Ascending aorta (tissue), 2 donors: ENCODE measurements around the gene HIF3A. TPM values are rescaled to one million over a fixed set of nuclear protein-coding genes. Genes with fewer than 3 reads are reported as not detected.
A peak's percentile ranks its signal among the peaks of the same experiment; 100 is the strongest.

ENCODE experiments used
- DNase-seq, 2 donors: peaks; one replicate each; pipeline ENCODE4 v3.0.0-alpha.2; 2019; ENCODE audit warnings: low spot score in 2 of 2
- H3K27ac ChIP-seq, 2 donors: fragments of 200-600 bp; sonication (generic); one replicate each; pipeline ENCODE4 v1.5.1; 2016 to 2017; ENCODE audit warnings: mild to moderate bottlenecking in 1 of 2
- H3K27me3 ChIP-seq: fragments of 200-600 bp; sonication (generic); one replicate; pipeline ENCODE4 v1.5.1; 2017
- H3K36me3 ChIP-seq, 2 donors: fragments of 200-600 bp; sonication (generic); one replicate each; pipeline ENCODE4 v1.5.1; 2016
- H3K4me1 ChIP-seq, 2 donors: fragments of 200-600 bp; sonication (generic); one replicate each; pipeline ENCODE4 v1.5.1; 2016 to 2017; ENCODE audit warnings: mild to moderate bottlenecking in 1 of 2
- H3K4me3 ChIP-seq, 2 donors: fragments of 200-600 bp; sonication (generic); one replicate each; pipeline ENCODE4 v1.5.1; 2016 to 2017; ENCODE audit warnings: mild to moderate bottlenecking in 1 of 2
- H3K9me3 ChIP-seq, 2 donors: fragments of 200-600 bp; sonication (generic); one replicate each; pipeline ENCODE4 v1.5.1; 2016
- intact Hi-C: fragments of 100-400 bp; cut with DNase I; formaldehyde crosslinking; loops from one replicate; pipeline ENCODE4 v1.15.1; 2023
- total RNA-seq: library from RNA; depleted of rRNA; stranded (reverse); fragments of >200 nt; gene quantifications from one replicate; pipeline ENCODE4 v1.1.0, GENCODE V29; 2016
- TF ChIP-seq, protein P1 (sequence below), 3 experiments: fragments of 200-600 bp in 2 of 3; fragments of 450-650 bp in 1 of 3; sonication (generic) in 2 of 3; IDR thresholded peaks; one replicate each; pipeline ENCODE4 v1.5.1; 2016 to 2019; ENCODE audit warnings: antibody characterized with exemption in 3 of 3, mild to moderate bottlenecking in 1 of 3, moderate library complexity in 1 of 3

HIF3A gene
- total RNA-seq, 1 donor from 2014 or later, result 591 TPM

DNA sequence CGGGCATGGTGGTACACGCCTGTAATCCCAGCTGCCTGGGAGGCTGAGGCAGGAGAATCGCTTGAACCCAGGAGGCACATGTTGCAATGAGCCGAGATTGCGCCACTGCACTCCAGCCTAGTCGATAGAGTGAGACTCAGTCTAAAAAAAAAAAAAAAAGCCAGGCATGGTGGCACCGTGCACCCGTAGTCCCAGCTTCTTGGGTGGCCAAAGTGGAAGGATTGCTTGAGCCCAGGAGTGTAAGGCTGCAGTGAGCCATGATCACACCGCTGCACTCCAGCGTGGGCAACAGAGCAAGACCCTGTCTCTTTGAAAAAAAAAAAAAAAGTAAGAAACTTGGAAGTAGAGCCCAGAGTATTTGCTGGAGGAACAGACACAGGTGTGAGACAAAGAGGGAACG lies 88.8 kb downstream of the HIF3A start:
- Histone ChIP-seq H3K4me3 (no peak overlapping the region), H3K9me3 (no peaks in the 10 kb centered on the region), H3K36me3 (peaks cover 59 to 92% of the 10 kb centered on the region in 2 donors), H3K27me3 (no peaks in the 10 kb centered on the region), H3K4me1 (no peaks in the 10 kb centered on the region), H3K27ac (no peak overlapping the region)
- intact Hi-C loops, result no loop called here
- DNase-seq, result peak in 1 of 2 donors; percentile 37
- TF ChIP-seq, protein P1, sequence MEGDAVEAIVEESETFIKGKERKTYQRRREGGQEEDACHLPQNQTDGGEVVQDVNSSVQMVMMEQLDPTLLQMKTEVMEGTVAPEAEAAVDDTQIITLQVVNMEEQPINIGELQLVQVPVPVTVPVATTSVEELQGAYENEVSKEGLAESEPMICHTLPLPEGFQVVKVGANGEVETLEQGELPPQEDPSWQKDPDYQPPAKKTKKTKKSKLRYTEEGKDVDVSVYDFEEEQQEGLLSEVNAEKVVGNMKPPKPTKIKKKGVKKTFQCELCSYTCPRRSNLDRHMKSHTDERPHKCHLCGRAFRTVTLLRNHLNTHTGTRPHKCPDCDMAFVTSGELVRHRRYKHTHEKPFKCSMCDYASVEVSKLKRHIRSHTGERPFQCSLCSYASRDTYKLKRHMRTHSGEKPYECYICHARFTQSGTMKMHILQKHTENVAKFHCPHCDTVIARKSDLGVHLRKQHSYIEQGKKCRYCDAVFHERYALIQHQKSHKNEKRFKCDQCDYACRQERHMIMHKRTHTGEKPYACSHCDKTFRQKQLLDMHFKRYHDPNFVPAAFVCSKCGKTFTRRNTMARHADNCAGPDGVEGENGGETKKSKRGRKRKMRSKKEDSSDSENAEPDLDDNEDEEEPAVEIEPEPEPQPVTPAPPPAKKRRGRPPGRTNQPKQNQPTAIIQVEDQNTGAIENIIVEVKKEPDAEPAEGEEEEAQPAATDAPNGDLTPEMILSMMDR (IDR thresholded peaks at IDR 0.05), result no peak

- intact Hi-C loops, result no loop called here
- peaks cover 64 to 94% of the 10 kb centered on the region in 2 donors for H3K36me3 ChIP-seq
- H3K27me3 ChIP-seq, result no peaks in the 10 kb centered on the region
- no peaks in the 10 kb centered on the region for H3K9me3 ChIP-seq
- H3K4me3 ChIP-seq, result no peak overlapping the region
- TF ChIP-seq, protein P1 (IDR thresholded peaks at IDR 0.05), result no peak
- DNase-seq, result peak in 1 of 2 donors; percentile 52
- H3K27ac ChIP-seq, result no peak overlapping the region
- no peaks in the 10 kb centered on the region for H3K4me1 ChIP-seq
These were observed 89.3 kb downstream of the HIF3A start for GRCh38 chr19:46386151-46386550.

GRCh38 chr19:46386996-46387712 lies 90.3 kb downstream of the HIF3A start:
- peak in 1 of 2 donors; percentile 37 for DNase-seq
- TF ChIP-seq, protein P1 (IDR thresholded peaks at IDR 0.05), result no peak
- Histone ChIP-seq H3K4me3 (no peak overlapping the region), H3K9me3 (no peaks in the 10 kb centered on the region), H3K27ac (no peak overlapping the region), H3K4me1 (peaks cover 0 to 8% of the 10 kb centered on the region in 2 donors), H3K27me3 (no peaks in the 10 kb centered on the region), H3K36me3 (peaks cover 62 to 87% of the 10 kb centered on the region in 2 donors)
- intact Hi-C loops, result no loop called here

DNA sequence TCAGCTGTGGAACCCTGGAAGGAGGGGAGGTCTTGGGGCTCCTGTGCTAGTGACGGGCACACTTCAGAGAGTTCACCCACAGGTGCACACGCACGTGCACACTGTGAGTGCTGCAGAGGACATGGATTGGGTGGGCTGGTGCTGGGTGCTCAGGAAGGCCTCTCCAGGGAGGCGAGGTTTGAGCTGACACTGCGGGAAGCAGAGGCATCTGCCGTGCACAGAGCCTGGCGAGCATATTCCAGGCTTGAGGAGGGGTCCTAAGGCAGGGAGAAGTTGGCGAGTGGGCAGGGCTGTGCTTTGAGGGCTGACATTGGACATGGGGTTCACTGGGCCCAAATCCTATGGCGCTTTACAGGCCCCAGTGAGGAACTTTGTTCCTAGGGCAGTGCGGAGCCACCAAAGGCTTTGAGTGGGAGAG lies 90.9 kb downstream of the HIF3A start:
- Histone ChIP-seq H3K4me1 (peaks cover 0 to 14% of the 10 kb centered on the region in 2 donors), H3K27me3 (no peaks in the 10 kb centered on the region), H3K9me3 (no peaks in the 10 kb centered on the region), H3K27ac (no peak overlapping the region), H3K36me3 (peaks cover 62 to 82% of the 10 kb centered on the region in 2 donors), H3K4me3 (no peak overlapping the region)
- no peak for DNase-seq
- intact Hi-C loops, result no loop called here
- TF ChIP-seq, protein P1 (IDR thresholded peaks at IDR 0.05), result no peak

DNA sequence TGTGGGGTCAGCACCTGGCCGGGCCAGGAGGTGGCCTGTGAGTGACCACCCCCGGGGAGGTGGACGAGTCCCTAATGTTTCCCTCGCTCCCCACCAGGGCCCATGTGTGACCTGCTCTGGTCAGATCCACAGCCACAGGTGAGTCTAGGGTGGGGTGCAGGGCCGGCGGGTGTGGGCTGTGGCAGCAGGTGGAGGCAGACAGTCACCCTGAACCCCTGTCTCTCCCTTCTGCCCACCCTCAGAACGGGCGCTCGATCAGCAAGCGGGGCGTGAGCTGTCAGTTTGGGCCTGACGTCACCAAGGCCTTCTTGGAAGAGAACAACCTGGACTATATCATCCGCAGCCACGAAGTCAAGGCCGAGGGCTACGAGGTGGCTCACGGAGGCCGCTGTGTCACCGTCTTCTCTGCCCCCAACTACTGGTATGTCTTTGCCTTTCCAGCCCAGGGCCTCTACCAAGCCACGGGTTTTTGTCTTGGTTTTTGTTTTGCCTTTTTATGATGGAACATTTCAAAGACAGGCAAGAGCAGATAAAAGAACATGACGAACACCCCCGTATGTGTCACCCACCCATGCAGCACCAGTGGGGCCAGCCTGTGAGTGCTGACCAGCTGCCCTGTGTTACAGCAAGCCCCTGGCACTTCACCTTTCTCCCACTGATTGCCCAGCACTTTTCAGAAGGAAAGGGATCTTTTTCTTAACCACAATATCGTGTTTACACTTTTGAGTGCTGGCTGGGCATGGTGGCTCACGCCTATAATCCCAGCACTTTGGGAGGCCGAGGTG lies 91.7 kb downstream of the HIF3A start:
- DNase-seq, result no peak
- intact Hi-C loops, result no loop called here
- H3K4me1 ChIP-seq, result peaks cover 0 to 17% of the 10 kb centered on the region in 2 donors

More for the DNA sequence above, 91.7 kb downstream of the HIF3A start:
- TF ChIP-seq, protein P1 (IDR thresholded peaks at IDR 0.05), result no peak
- Histone ChIP-seq H3K9me3 (no peaks in the 10 kb centered on the region), H3K27me3 (no peaks in the 10 kb centered on the region), H3K27ac (no peak overlapping the region), H3K4me3 (no peak overlapping the region), H3K36me3 (peaks cover 57 to 74% of the 10 kb centered on the region in 2 donors)
